ENCODE results near the gene WNT8A. TPM values are rescaled to one million over a fixed set of nuclear protein-coding genes. Genes with fewer than 3 reads are reported as not detected.
A peak's percentile ranks its signal among the peaks of the same experiment; 100 is the strongest.
"Not testable (repeated sequence)": the region's sequence is repeated elsewhere in the genome, so short reads cannot be mapped to it uniquely, and the experiment has no call there.

WNT8A gene
- total RNA-seq, 1 donor from 2014 or later = not detected

DNA sequence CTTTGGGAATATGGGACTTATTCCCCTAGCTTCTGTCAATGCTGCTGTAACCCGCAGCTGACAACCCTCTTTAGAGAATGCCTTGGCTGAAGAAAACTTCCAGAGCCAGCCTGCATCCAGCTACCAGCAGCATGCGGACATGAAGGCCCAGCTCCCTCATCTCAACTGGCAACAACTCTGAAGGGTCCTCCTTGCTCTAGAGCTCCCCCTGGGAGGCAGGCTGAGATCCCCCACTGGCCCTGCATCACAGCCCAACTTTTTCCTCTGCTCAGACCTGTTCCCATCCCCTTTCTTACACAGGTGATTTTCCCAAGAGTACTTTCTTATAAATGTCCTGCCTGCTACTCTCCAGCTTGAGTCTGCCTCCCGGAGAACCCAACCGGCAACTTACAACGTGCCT, 18.7 kb upstream of the WNT8A start:
- Mint-ChIP-seq H3K9me3 (ENCODE audit: unreplicated experiment) (no peaks in the 10 kb centered on the region), H3K36me3 (ENCODE audit: low read depth, unreplicated experiment) (no peaks in the 10 kb centered on the region), H3K27ac (ENCODE audit: unreplicated experiment) (no peak overlapping the region), H3K4me3 (ENCODE audit: unreplicated experiment) (no peak overlapping the region), H3K4me1 (ENCODE audit: low read depth, unreplicated experiment) (no peaks in the 10 kb centered on the region), H3K27me3 (ENCODE audit: low read depth, unreplicated experiment) (peaks cover 3% of the 10 kb centered on the region)
- TF ChIP-seq CTCF (IDR thresholded peaks at IDR 0.05; ENCODE audit: insufficient read depth, low read depth, low read length) (no peak), EZH2 (IDR thresholded peaks at IDR 0.05; ENCODE audit: insufficient read depth, low read length) (no peak)
- H3K9ac ChIP-seq (ENCODE audit: low read length) = no peak overlapping the region
- DNase-seq (ENCODE audit: low read depth) (no peak), FAIRE-seq (no peak)
- H3K36me3 ChIP-seq (ENCODE audit: insufficient read depth, low read length) = no peaks in the 10 kb centered on the region
- no peaks in the 10 kb centered on the region for H3K79me2 ChIP-seq (ENCODE audit: insufficient read depth, low read length)
- H3K4me2 ChIP-seq (ENCODE audit: low read length) = no peak overlapping the region
- H3K27ac ChIP-seq (ENCODE audit: low read depth, low read length) = no peak overlapping the region
- H3K4me1 ChIP-seq (ENCODE audit: insufficient read depth, low read length) = no peaks in the 10 kb centered on the region
- peaks cover 3% of the 10 kb centered on the region for H3K27me3 ChIP-seq (ENCODE audit: insufficient read depth, low read length)
- no peaks in the 10 kb centered on the region for H4K20me1 ChIP-seq (ENCODE audit: insufficient read depth, low read length)
- no peaks in the 10 kb centered on the region for H3K9me3 ChIP-seq (ENCODE audit: insufficient read depth, low read depth, low read length)
- no peak overlapping the region for H3K4me3 ChIP-seq (ENCODE audit: insufficient read depth, low read depth, low read length)
- no peak overlapping the region for H2AFZ ChIP-seq (ENCODE audit: low read depth, low read length)

GRCh38 chr5:138067945-138068344, 15.9 kb upstream of the WNT8A start:
- Histone ChIP-seq H4K20me1 (ENCODE audit: insufficient read depth, low read length) (no peaks in the 10 kb centered on the region), H3K27ac (ENCODE audit: low read depth, low read length) (no peak overlapping the region), H3K9me3 (ENCODE audit: insufficient read depth, low read depth, low read length) (no peaks in the 10 kb centered on the region), H3K9ac (ENCODE audit: low read length) (no peak overlapping the region), H2AFZ (ENCODE audit: low read depth, low read length) (no peak overlapping the region), H3K79me2 (ENCODE audit: insufficient read depth, low read length) (no peaks in the 10 kb centered on the region), H3K4me2 (ENCODE audit: low read length) (no peak overlapping the region), H3K4me1 (ENCODE audit: insufficient read depth, low read length) (no peaks in the 10 kb centered on the region), H3K36me3 (ENCODE audit: insufficient read depth, low read length) (no peaks in the 10 kb centered on the region), H3K4me3 (ENCODE audit: insufficient read depth, low read depth, low read length) (no peak overlapping the region), H3K27me3 (ENCODE audit: insufficient read depth, low read length) (peaks cover 3% of the 10 kb centered on the region)
- no peaks in the 10 kb centered on the region for H3K9me3 Mint-ChIP-seq (ENCODE audit: unreplicated experiment)
- H3K27ac Mint-ChIP-seq (ENCODE audit: unreplicated experiment) = no peak overlapping the region
- H3K27me3 Mint-ChIP-seq (ENCODE audit: low read depth, unreplicated experiment) = peaks cover 3% of the 10 kb centered on the region
- FAIRE-seq (no peak), DNase-seq (ENCODE audit: low read depth) (no peak)
- no peaks in the 10 kb centered on the region for H3K36me3 Mint-ChIP-seq (ENCODE audit: low read depth, unreplicated experiment)
- no peak overlapping the region for H3K4me3 Mint-ChIP-seq (ENCODE audit: unreplicated experiment)
- no peaks in the 10 kb centered on the region for H3K4me1 Mint-ChIP-seq (ENCODE audit: low read depth, unreplicated experiment)
- no peak for TF ChIP-seq CTCF (IDR thresholded peaks at IDR 0.05; ENCODE audit: insufficient read depth, low read depth, low read length)
- no peak for TF ChIP-seq EZH2 (IDR thresholded peaks at IDR 0.05; ENCODE audit: insufficient read depth, low read length)

GRCh38 chr5:138068742-138069600, 14.9 kb upstream of the WNT8A start:
- H3K27me3 Mint-ChIP-seq (ENCODE audit: low read depth, unreplicated experiment) = peaks cover 3% of the 10 kb centered on the region
- FAIRE-seq (no peak), DNase-seq (ENCODE audit: low read depth) (peak; percentile 55)
- H2AFZ ChIP-seq (ENCODE audit: low read depth, low read length) = no peak overlapping the region
- H3K9me3 Mint-ChIP-seq (ENCODE audit: unreplicated experiment) = no peaks in the 10 kb centered on the region
- H3K27me3 ChIP-seq (ENCODE audit: insufficient read depth, low read length) = peaks cover 3% of the 10 kb centered on the region
- H3K36me3 Mint-ChIP-seq (ENCODE audit: low read depth, unreplicated experiment) = no peaks in the 10 kb centered on the region
- no peak overlapping the region for H3K4me3 ChIP-seq (ENCODE audit: insufficient read depth, low read depth, low read length)
- H3K27ac Mint-ChIP-seq (ENCODE audit: unreplicated experiment) = no peak overlapping the region
- H3K79me2 ChIP-seq (ENCODE audit: insufficient read depth, low read length) = no peaks in the 10 kb centered on the region
- H3K9ac ChIP-seq (ENCODE audit: low read length) = no peak overlapping the region
- H3K36me3 ChIP-seq (ENCODE audit: insufficient read depth, low read length) = no peaks in the 10 kb centered on the region
- no peaks in the 10 kb centered on the region for H3K4me1 ChIP-seq (ENCODE audit: insufficient read depth, low read length)
- TF ChIP-seq EZH2 (IDR thresholded peaks at IDR 0.05; ENCODE audit: insufficient read depth, low read length) = no peak
- peak; percentile 85 for TF ChIP-seq CTCF (IDR thresholded peaks at IDR 0.05; ENCODE audit: insufficient read depth, low read depth, low read length)
- no peaks in the 10 kb centered on the region for H4K20me1 ChIP-seq (ENCODE audit: insufficient read depth, low read length)
- no peaks in the 10 kb centered on the region for H3K9me3 ChIP-seq (ENCODE audit: insufficient read depth, low read depth, low read length)
- no peak overlapping the region for H3K4me2 ChIP-seq (ENCODE audit: low read length)
- H3K27ac ChIP-seq (ENCODE audit: low read depth, low read length) = no peak overlapping the region
- no peak overlapping the region for H3K4me3 Mint-ChIP-seq (ENCODE audit: unreplicated experiment)
- no peaks in the 10 kb centered on the region for H3K4me1 Mint-ChIP-seq (ENCODE audit: low read depth, unreplicated experiment)

- not testable (repeated sequence) for H3K9ac ChIP-seq (ENCODE audit: low read length); H3K36me3 ChIP-seq (ENCODE audit: insufficient read depth, low read length); H3K79me2 ChIP-seq (ENCODE audit: insufficient read depth, low read length); FAIRE-seq; H3K4me3 ChIP-seq (ENCODE audit: insufficient read depth, low read depth, low read length); H3K9me3 ChIP-seq (ENCODE audit: insufficient read depth, low read depth, low read length); H2AFZ ChIP-seq (ENCODE audit: low read depth, low read length); H3K36me3 Mint-ChIP-seq (ENCODE audit: low read depth, unreplicated experiment); H4K20me1 ChIP-seq (ENCODE audit: insufficient read depth, low read length); DNase-seq (ENCODE audit: low read depth); H3K27ac ChIP-seq (ENCODE audit: low read depth, low read length); H3K27me3 ChIP-seq (ENCODE audit: insufficient read depth, low read length); H3K4me3 Mint-ChIP-seq (ENCODE audit: unreplicated experiment); H3K9me3 Mint-ChIP-seq (ENCODE audit: unreplicated experiment); H3K4me2 ChIP-seq (ENCODE audit: low read length); H3K4me1 Mint-ChIP-seq (ENCODE audit: low read depth, unreplicated experiment); H3K27ac Mint-ChIP-seq (ENCODE audit: unreplicated experiment); H3K4me1 ChIP-seq (ENCODE audit: insufficient read depth, low read length); H3K27me3 Mint-ChIP-seq (ENCODE audit: low read depth, unreplicated experiment)
Observed at GRCh38 chr5:138070026-138070425, 13.8 kb upstream of the WNT8A start.
